ENCODE results near the gene FAU.
"Not testable (repeated sequence)": the region's sequence is repeated elsewhere in the genome, so short reads cannot be mapped to it uniquely, and the experiment has no call there.

FAU gene

GRCh38 chr11:65119670-65119995, 2.3 kb downstream of the FAU start:
- no peak for DNase-seq

GRCh38 chr11:65118891-65119669, 2.9 kb downstream of the FAU start:
- DNase-seq = not testable (repeated sequence)

- no peak for DNase-seq
Measured at GRCh38 chr11:65118097-65118837, 3.7 kb downstream of the FAU start.

- peak; percentile 100 for DNase-seq
Measured at GRCh38 chr11:65117206-65118096, 4.5 kb downstream of the FAU start, which contains the start of gene ZNHIT2. Gene ZNHIT2, minus strand, starts transcription at chr11:65117701. Its CDS starts 48 bp downstream, at chr11:65117653.

GRCh38 chr11:65116370-65117205, 5.3 kb downstream of the FAU start:
- peak; percentile 54 to 63 for DNase-seq

GRCh38 chr11:65115361-65116082, 6.4 kb downstream of the FAU start:
- no peak for DNase-seq

GRCh38 chr11:65114538-65115171, 7.3 kb downstream of the FAU start:
- DNase-seq = no peak

GRCh38 chr11:65113839-65114238, 8.1 kb downstream of the FAU start:
- no peak for DNase-seq

- DNase-seq = no peak
Measured at GRCh38 chr11:65113361-65113756, 8.6 kb downstream of the FAU start.

- DNase-seq = peak; percentile 65 to 72
Measured at GRCh38 chr11:65112546-65113360, 9.2 kb downstream of the FAU start.

GRCh38 chr11:65111744-65112545, 10.0 kb downstream of the FAU start, which contains the start of gene TM7SF2:
Gene TM7SF2, plus strand, starts transcription at chr11:65111872. Its CDS starts 144 bp downstream, at chr11:65112016.
- peak; percentile 93 to 94 for DNase-seq

- no peak for DNase-seq
Measured at GRCh38 chr11:65111159-65111743, 10.7 kb downstream of the FAU start.

GRCh38 chr11:65110354-65110861, 11.5 kb downstream of the FAU start:
- peak; percentile 94 to 98 for DNase-seq

GRCh38 chr11:65109231-65110198, 12.4 kb downstream of the FAU start:
- no peak for DNase-seq

- DNase-seq = no peak
Measured at GRCh38 chr11:65108469-65109123, 13.3 kb downstream of the FAU start.

GRCh38 chr11:65107751-65108468, 14.0 kb downstream of the FAU start:
- no peak for DNase-seq

Measured in activated CD4-positive, alpha-beta T cell treated with anti-CD3 and anti-CD28 coated beads, Interleukin-2, amount 50 U/mL, for 4 hours (primary cell).